ENCODE measurements around the gene LY86.

Gene LY86

DNA sequence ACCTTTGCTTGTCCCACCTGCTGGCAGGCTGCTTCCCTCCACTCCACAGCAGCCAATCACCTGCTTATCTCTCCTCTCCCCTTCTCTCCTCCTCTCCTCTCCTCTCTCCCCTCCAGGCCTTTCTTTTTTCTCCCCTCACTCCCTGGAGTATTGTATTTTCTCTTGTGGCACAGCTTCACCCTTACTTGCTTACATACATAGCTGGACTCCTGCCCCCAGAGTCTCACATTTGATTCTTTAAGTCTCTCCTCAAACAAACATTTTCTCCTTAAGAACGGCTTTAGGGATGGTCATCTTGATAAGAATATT, 3.6 kb upstream of the LY86 start:
- peaks cover 14% of the 10 kb centered on the region for H3K9me3 Mint-ChIP-seq
- no peak overlapping the region for H3K27ac Mint-ChIP-seq
- no peak overlapping the region for H3K4me3 Mint-ChIP-seq
- H3K4me1 Mint-ChIP-seq (ENCODE audit: low read depth): peaks cover 56% of the 10 kb centered on the region
- no peaks in the 10 kb centered on the region for H3K27me3 Mint-ChIP-seq
- no peaks in the 10 kb centered on the region for H3K36me3 Mint-ChIP-seq (ENCODE audit: low read depth)
- no peak for DNase-seq

DNA sequence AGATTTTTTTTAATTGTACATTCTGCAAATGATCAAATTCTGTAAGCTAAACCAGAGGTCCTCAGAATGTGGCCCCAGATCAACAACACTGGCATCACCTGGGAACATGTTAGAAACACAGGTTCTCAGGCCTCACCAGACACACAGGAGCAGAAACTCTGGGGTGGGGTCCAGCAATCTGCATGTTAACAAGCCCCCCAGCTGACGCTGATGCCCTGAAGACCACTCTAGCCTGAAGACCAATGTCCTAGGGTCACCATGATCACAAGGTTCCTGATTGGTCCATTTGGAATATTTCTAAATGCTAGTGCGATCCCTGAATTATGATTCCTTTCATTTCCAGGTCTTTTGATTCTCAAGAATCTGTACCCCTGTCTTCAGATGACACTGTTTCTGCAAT, 2.4 kb upstream of the LY86 start:
- Mint-ChIP-seq H3K4me3 (no peak overlapping the region), H3K27ac (no peak overlapping the region), H3K27me3 (no peaks in the 10 kb centered on the region), H3K36me3 (ENCODE audit: low read depth) (no peaks in the 10 kb centered on the region), H3K4me1 (ENCODE audit: low read depth) (peaks cover 54% of the 10 kb centered on the region), H3K9me3 (peaks cover 6% of the 10 kb centered on the region)
- no peak for DNase-seq

DNA sequence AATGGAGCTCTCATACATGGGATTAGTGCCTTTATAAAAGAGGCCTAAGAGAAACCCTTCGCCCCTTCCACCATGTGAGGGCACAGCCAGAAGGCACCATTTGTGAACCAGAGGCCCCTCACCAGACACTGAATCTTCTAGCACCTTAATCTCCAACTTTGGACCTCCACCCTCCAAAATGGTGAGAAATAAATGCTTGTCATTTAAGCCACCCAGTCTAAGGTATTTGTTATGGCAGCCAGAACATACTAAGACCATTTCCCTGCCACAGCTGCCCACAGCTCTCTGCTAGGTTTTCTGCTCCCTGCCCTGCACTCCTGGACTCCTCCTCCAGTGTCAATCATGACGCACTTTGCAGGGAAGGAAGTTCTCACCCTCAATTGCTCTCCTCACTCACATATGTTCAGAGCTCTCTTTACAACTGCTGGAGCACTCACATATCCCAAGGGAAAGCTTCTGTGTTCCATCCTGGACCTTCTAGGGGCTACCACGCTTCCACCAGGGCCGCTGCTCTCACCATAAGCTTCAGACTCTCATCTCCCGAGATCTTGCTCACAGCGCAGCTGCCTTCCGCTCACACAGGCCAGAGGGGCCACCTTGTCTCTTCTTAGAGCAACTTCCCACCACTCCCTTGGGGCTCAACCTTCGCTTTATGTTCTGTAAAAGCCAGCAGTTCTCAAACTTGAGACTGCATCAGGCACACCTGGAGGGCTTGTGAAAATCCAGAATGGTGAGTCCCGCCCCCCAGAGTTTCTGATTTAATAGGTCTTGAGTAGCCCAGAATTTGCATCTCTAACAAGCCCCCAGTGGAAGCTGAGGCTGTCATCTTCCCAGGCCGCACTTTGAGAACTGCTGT, 1.6 kb upstream of the LY86 start:
- Mint-ChIP-seq H3K27ac (peak overlapping the region; percentile 73), H3K36me3 (ENCODE audit: low read depth) (no peaks in the 10 kb centered on the region), H3K27me3 (no peaks in the 10 kb centered on the region), H3K4me1 (ENCODE audit: low read depth) (peaks cover 59% of the 10 kb centered on the region), H3K4me3 (peak overlapping the region; percentile 42), H3K9me3 (peaks cover 5% of the 10 kb centered on the region)
- DNase-seq: no peak

DNA sequence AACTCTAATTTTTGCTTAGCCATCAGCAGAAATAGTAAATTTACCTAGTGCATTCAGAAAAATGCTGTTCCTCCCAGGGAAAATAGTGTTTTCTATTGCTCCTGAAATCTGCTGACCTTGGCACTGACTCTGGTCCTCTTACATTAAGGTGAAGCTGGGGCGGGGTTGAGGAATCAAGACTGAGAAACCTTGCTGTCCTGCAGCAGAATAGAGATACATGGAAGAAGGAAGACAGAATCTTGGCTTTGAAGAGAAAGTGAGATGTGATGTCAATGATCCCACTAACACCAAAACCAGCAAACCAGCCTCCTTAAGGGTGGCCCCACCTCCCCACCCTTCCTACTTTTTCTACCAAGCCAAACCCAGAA, 840 bp upstream of the LY86 start:
- H3K27ac Mint-ChIP-seq: no peak overlapping the region
- no peak for DNase-seq
- H3K9me3 Mint-ChIP-seq: peaks cover 5% of the 10 kb centered on the region
- H3K36me3 Mint-ChIP-seq (ENCODE audit: low read depth): no peaks in the 10 kb centered on the region
- no peak overlapping the region for H3K4me3 Mint-ChIP-seq
- H3K4me1 Mint-ChIP-seq (ENCODE audit: low read depth): peaks cover 67% of the 10 kb centered on the region
- no peaks in the 10 kb centered on the region for H3K27me3 Mint-ChIP-seq

DNA sequence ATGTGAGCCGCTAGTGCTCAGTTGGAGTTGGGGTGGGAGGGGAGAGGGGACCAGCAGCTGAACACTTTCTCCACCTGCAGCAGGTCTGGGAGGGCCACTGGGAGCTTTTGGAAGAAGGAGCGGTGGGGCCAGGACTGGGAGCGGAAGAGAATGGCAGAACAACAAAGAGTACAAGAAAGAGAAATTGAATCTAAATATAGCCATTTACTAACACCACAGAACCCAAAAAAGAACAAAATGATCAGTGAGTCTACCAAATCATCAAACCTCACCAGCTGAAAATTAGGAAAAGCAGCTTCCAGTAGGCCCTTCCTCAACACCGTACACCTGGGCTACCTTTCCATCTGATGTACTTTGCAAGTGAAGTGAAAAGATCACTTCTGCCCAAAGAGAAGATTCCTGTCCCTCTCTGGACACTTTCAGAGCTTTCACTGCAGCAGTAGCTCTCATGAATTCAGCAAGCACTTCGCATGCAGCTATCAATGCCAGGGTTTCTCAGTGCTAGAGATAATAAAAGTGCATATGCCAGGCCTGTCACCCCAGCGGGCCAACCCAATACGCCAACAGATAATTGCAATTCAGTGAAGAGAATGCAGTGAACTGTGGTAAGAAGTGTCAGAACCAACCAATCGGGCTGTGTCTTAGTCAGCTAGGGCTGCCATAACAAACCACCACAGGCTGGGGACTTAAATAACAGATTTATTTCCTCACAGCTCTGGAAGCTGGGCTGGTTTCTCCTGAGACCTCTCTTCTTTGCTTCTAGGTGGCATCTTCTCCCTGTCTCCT, 597 bp downstream of the LY86 start:
- H3K4me1 Mint-ChIP-seq (ENCODE audit: low read depth): peaks cover 71% of the 10 kb centered on the region
- no peak for DNase-seq
- peak overlapping the region; percentile 83 for H3K27ac Mint-ChIP-seq
- no peaks in the 10 kb centered on the region for H3K9me3 Mint-ChIP-seq
- H3K27me3 Mint-ChIP-seq: no peaks in the 10 kb centered on the region
- no peaks in the 10 kb centered on the region for H3K36me3 Mint-ChIP-seq (ENCODE audit: low read depth)
- peak overlapping the region; percentile 58 for H3K4me3 Mint-ChIP-seq

DNA sequence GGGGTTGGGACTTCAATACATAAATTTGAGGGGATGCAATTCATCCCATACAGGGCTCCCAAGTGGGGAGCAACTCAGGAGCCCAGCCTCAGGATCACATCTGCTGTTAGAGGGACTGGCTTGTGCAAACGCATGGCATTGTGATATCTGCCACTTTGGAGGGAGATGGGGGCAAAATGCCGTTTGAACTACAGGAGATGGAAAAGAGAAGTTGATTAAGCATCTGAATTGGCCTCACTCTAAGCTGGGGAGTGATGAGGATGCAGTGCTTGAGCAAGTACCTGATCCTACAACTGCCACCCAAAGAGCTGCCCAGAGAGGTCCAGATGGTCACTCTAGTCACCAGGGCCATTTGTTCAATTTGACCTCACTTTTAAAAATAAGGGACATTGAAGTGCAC, 2.0 kb downstream of the LY86 start:
- Mint-ChIP-seq H3K27me3 (no peaks in the 10 kb centered on the region), H3K27ac (no peak overlapping the region), H3K36me3 (ENCODE audit: low read depth) (no peaks in the 10 kb centered on the region), H3K4me1 (ENCODE audit: low read depth) (peaks cover 67% of the 10 kb centered on the region), H3K9me3 (no peaks in the 10 kb centered on the region), H3K4me3 (no peak overlapping the region)
- DNase-seq: no peak

DNA sequence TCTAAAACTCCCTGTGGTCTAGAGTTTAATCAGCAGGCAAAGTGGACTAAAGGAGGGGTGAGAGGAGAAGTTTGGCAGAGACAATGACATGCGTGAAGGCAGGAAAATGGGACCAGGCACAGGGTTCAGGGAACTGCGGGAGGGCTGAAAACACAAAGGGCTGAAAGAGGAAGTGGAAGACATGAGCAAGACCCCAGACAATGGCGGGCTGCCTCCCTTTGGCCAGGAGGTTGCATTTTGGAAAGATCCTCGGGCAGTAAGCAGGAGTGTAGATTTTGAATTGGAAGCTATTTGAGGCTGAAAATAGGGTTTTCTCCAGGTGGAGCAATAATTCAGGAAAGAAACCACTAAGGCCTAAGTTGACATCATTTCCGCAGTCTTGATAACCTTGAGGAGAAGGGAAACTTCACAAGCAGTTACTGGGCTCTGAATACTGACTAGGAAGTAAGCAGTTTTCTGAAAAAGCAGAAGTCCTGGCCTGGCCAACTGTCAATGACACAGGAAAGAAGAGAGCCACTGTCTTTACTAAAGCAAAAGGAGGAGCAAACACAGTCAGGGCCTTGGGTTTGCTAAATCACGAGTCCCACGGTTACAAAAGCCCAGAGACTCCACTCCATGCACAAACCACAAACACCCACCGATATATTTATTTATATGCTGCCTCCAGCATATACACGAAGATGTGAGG, 3.4 kb downstream of the LY86 start:
- DNase-seq: no peak
- no peaks in the 10 kb centered on the region for H3K36me3 Mint-ChIP-seq (ENCODE audit: low read depth)
- H3K4me1 Mint-ChIP-seq (ENCODE audit: low read depth): peaks cover 75% of the 10 kb centered on the region
- H3K27me3 Mint-ChIP-seq: no peaks in the 10 kb centered on the region
- no peak overlapping the region for H3K4me3 Mint-ChIP-seq
- no peaks in the 10 kb centered on the region for H3K9me3 Mint-ChIP-seq
- no peak overlapping the region for H3K27ac Mint-ChIP-seq

DNA sequence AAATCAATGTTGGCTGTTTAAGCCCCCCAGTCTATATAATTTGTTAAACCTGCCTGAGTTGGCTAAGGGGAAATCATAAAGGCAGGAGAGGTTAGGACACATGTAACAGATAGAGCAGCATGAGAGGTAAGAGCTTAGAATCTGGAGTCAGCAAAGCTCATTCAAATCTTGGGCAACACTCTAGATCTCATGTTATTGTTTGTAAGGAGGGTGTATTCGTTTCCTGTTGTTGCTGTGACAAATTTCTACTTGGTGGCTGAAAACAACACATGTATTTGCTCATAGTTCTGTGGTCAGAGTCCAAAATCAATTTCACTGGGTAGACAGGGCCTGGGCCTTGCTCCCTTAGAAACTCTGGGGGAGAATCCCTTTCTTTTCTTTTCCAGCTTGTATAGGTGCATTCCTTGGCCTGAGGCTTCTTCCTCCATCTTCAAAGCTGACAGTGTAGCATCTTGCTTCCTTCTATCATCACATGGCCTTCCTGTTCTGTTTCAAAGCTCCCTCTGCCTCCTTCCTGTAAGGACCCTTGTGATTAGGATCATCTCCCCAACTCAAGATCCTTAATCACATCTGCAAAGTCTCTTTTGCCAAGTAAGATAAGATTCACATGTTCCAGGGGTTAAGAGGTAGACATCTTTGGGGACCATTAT, 4.4 kb downstream of the LY86 start:
- Mint-ChIP-seq H3K4me1 (ENCODE audit: low read depth) (peaks cover 69% of the 10 kb centered on the region), H3K27ac (peak overlapping the region; percentile 15), H3K4me3 (no peak overlapping the region), H3K36me3 (ENCODE audit: low read depth) (no peaks in the 10 kb centered on the region), H3K9me3 (no peaks in the 10 kb centered on the region), H3K27me3 (no peaks in the 10 kb centered on the region)
- DNase-seq: no peak

DNA sequence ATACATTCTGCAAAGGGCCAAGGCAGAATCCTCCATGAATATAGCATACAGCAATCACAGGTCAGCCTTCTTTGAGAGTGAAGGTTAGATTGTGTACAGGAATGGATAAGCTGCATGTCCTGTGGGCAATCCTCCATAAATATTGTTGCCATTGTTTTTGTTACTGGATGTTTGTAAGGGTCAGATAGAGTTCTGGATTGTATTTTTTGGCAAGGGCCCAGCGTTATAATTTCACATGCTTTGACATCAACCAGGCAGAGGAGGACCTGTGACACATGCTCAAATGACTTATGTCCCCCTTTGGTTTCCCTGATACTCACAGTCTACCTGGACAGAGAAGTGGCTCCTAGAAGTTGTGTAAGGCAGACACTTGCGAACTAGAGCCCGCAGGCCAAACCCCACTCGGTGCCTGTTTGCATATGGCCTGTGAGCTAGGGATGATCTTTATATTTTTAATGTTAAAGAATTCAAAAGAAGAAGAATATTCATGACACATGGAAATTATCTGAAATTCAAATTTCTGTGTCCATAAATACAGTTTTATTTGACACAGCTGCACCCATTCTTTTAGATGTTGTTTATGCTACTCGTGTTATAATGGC, 5.4 kb downstream of the LY86 start:
- Mint-ChIP-seq H3K9me3 (no peaks in the 10 kb centered on the region), H3K36me3 (ENCODE audit: low read depth) (no peaks in the 10 kb centered on the region), H3K27ac (no peak overlapping the region), H3K4me1 (ENCODE audit: low read depth) (peaks cover 59% of the 10 kb centered on the region), H3K27me3 (no peaks in the 10 kb centered on the region), H3K4me3 (no peak overlapping the region)
- no peak for DNase-seq

DNA sequence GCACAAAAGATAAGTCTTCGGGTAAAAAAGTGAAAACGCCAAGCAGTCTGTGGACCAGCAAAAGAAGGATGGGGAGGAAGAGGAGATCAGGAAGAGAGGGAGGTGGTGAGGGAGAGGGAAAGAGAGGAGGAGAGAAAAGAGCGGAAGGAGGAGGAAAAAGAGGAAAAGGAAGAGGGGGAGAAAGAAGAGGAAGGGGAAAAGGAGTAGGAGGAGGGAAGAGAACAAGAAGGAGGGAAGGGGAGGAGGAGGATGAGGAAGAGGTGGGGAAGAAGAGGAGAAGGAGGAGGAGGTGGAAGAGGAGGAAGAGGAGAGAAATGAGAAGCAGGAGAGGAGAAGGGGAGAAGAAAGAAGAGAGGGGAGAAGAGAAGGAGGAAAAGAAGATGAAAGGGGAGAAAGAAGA, 6.5 kb downstream of the LY86 start:
- Mint-ChIP-seq H3K9me3 (no peaks in the 10 kb centered on the region), H3K27me3 (no peaks in the 10 kb centered on the region), H3K4me3 (no peak overlapping the region), H3K27ac (no peak overlapping the region), H3K4me1 (ENCODE audit: low read depth) (peaks cover 51% of the 10 kb centered on the region), H3K36me3 (ENCODE audit: low read depth) (no peaks in the 10 kb centered on the region)
- no peak for DNase-seq

DNA sequence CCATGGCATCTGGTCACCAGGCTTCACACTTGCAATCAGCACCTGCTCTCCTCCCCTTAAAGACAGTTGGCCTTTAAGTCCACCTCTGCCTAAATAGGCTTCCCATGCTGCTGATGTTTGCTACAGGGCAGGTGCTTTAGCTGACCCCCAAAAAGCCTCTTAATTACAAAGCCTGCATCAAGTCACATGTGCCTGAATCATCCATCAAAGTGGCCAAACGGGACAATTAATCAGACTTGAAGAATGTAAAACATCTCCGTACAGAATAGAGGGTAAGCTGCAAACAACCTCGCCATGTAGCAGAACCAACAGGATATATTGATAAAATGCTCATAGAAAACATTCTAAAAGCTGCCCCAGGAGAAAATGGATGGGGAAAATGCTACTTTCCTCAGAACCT, 7.4 kb downstream of the LY86 start:
- no peak overlapping the region for H3K27ac Mint-ChIP-seq
- peaks cover 44% of the 10 kb centered on the region for H3K4me1 Mint-ChIP-seq (ENCODE audit: low read depth)
- no peaks in the 10 kb centered on the region for H3K27me3 Mint-ChIP-seq
- no peak for DNase-seq
- no peak overlapping the region for H3K4me3 Mint-ChIP-seq
- no peaks in the 10 kb centered on the region for H3K36me3 Mint-ChIP-seq (ENCODE audit: low read depth)
- H3K9me3 Mint-ChIP-seq: no peaks in the 10 kb centered on the region

DNA sequence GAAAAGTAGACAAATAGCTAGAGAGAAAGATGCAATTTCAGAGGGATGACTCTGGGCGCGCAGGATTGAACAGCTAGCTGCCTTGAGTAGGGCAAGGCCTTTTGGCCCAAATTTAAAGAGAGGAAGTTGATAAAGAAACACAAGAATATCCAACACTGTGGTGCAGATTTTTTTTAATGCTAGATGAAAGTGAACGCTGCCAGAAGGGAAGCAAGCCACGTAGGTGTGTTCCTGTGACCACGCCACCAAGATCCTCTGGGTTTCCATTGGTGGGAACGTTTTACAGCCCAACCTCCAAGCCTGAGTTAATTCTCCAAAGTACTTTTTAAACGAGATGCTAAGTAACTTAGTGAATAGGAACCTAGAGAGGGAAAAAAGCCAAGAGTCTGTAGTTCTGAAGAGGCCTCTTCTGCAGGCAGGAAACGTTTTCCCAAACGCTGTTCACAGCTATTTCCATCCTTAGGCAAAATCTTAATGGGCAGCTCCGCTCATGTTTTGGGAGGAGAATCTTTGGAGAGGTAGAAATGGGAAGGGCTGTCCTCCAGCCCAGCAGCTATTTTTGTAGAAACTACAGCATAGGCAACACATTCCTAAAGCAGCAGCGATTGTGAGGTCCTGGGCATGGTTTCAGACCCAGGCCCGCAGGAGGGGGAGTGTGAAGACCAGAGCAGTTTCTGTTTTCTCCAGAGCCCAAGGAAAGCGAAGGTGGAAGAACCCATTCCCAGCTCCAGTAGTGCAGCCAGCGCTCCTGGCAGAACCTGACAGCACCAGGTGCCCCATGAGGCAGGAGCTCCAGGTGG, 8.2 kb downstream of the LY86 start:
- Mint-ChIP-seq H3K9me3 (no peaks in the 10 kb centered on the region), H3K4me3 (no peak overlapping the region), H3K27me3 (no peaks in the 10 kb centered on the region), H3K36me3 (ENCODE audit: low read depth) (no peaks in the 10 kb centered on the region), H3K4me1 (ENCODE audit: low read depth) (peaks cover 37% of the 10 kb centered on the region), H3K27ac (no peak overlapping the region)
- DNase-seq: no peak

DNA sequence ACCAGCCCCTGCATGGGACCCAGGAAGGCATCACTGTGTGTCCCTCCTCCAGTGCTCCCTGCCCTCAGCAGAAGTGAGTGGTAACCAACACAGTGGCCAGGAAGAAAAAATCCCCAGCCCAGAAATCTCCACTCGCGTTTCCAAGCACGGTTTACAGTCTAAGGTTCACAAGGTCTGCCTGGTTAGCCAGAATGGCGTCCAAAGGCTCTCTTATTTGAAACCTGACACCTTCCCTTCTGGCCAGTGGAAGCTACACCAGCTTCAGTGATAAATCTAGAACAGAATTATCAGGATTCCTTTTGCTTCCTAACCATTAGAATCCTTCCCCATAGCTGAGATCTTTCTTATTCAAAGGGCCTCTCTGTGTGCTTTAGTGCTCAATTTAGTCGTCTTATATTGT, 9.2 kb downstream of the LY86 start:
- peaks cover 27% of the 10 kb centered on the region for H3K4me1 Mint-ChIP-seq (ENCODE audit: low read depth)

DNA sequence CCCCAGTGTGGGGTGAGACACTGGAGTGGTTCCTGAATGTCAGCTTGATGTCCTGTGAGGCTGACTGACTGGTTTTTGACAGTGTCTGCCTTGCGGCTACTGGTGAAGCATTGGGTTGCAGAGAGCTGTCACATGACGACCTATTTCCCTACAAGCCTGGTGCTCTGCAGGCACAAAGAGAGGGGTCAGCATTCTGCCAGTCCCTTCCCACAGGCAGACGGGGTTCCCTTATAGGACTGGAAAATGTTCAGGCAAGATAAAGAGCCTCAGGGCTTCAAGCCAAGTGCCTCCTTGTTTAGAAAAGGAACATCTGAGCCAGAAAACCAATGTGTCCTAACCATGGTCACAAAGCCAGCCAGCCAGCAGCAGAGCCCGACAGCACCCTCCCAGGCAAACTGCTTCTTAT, 11.0 kb downstream of the LY86 start:
- no peak overlapping the region for H3K4me3 Mint-ChIP-seq
- DNase-seq: no peak

More for the DNA sequence above, 9.2 kb downstream of the LY86 start:
- H3K4me3 Mint-ChIP-seq: no peak overlapping the region
- no peaks in the 10 kb centered on the region for H3K27me3 Mint-ChIP-seq
- H3K9me3 Mint-ChIP-seq: no peaks in the 10 kb centered on the region
- no peak for DNase-seq
- no peaks in the 10 kb centered on the region for H3K36me3 Mint-ChIP-seq (ENCODE audit: low read depth)
- H3K27ac Mint-ChIP-seq: no peak overlapping the region

More for the DNA sequence above, 11.0 kb downstream of the LY86 start:
- Mint-ChIP-seq H3K27me3 (no peaks in the 10 kb centered on the region), H3K9me3 (peaks cover 3% of the 10 kb centered on the region), H3K4me1 (ENCODE audit: low read depth) (peaks cover 19% of the 10 kb centered on the region), H3K27ac (no peak overlapping the region), H3K36me3 (ENCODE audit: low read depth) (no peaks in the 10 kb centered on the region)
